MM.1S (cell line): ENCODE data around the gene CAB39L.

Experiments
- DNase-seq: peaks from one replicate; pipeline ENCODE4 v3.0.0-alpha.2; 2015
- H2AFZ ChIP-seq: fragments of 300-600 bp; sonication (generic); 2 replicates; pipeline ENCODE4 v1.6.0; 2016; ENCODE audit warnings: antibody characterized with exemption, low read length
- H3F3A ChIP-seq: fragments of 300-600 bp; sonication (generic); 2 replicates; pipeline ENCODE4 v1.6.1; 2016; ENCODE audit warnings: mild to moderate bottlenecking, antibody characterized with exemption, low read length, moderate library complexity, mixed read lengths; ENCODE audit not compliant: insufficient read depth
- H3K27ac ChIP-seq: fragments of 300-600 bp; sonication (generic); 2 replicates; pipeline ENCODE4 v1.5.1; 2016; ENCODE audit warnings: mild to moderate bottlenecking, low read length
- H3K27me3 ChIP-seq: fragments of 300-600 bp; sonication (generic); replicated peaks from 2 replicates; pipeline ENCODE4 v1.6.0; 2016; ENCODE audit warnings: low read length; ENCODE audit not compliant: insufficient read depth
- H3K36me3 ChIP-seq: fragments of 300-600 bp; sonication (generic); replicated peaks from 2 replicates; pipeline ENCODE4 v1.6.1; 2016; ENCODE audit warnings: mild to moderate bottlenecking, low read length, mixed read lengths; ENCODE audit not compliant: insufficient read depth
- H3K4me1 ChIP-seq: fragments of 300-600 bp; sonication (generic); 2 replicates; pipeline ENCODE4 v1.6.1; 2016; ENCODE audit warnings: low read length, mixed read lengths
- H3K4me2 ChIP-seq: fragments of 300-600 bp; sonication (generic); 2 replicates; pipeline ENCODE4 v1.6.0; 2016; ENCODE audit warnings: low read depth, low read length
- H3K4me3 ChIP-seq: fragments of 300-600 bp; sonication (generic); 2 replicates; pipeline ENCODE4 v1.5.1; 2016; ENCODE audit warnings: low read length, mixed read lengths
- H3K79me2 ChIP-seq: fragments of 300-600 bp; sonication (generic); 2 replicates; pipeline ENCODE4 v1.6.1; 2016; ENCODE audit warnings: mixed run types, low read length, mixed read lengths
- H3K9ac ChIP-seq: fragments of 300-600 bp; sonication (generic); 2 replicates; pipeline ENCODE4 v1.6.1; 2016; ENCODE audit warnings: low read length, mixed read lengths
- H3K9me2 ChIP-seq: fragments of 300-600 bp; sonication (generic); replicated peaks from 2 replicates; pipeline ENCODE4 v1.6.1; 2016; ENCODE audit warnings: mild to moderate bottlenecking, low read length, mixed read lengths; ENCODE audit not compliant: insufficient read depth
- H3K9me3 ChIP-seq: fragments of 300-600 bp; sonication (generic); replicated peaks from 2 replicates; pipeline ENCODE4 v1.6.1; 2016; ENCODE audit warnings: mild to moderate bottlenecking, low read length, mixed read lengths; ENCODE audit not compliant: insufficient read depth
- H4K20me1 ChIP-seq: fragments of 300-600 bp; sonication (generic); 2 replicates; pipeline ENCODE4 v1.6.1; 2016; ENCODE audit warnings: mild to moderate bottlenecking, low read length, moderate library complexity, mixed read lengths; ENCODE audit not compliant: insufficient read depth
- CTCF ChIP-seq: fragments of 300-600 bp; sonication (generic); IDR thresholded peaks from 2 replicates; pipeline ENCODE4 v1.5.1; 2016; ENCODE audit warnings: antibody characterized with exemption, low read length, mixed read lengths
- EZH2 ChIP-seq: fragments of 300-600 bp; sonication (generic); optimal IDR thresholded peaks from 2 replicates; pipeline ENCODE3; 2017; ENCODE audit warnings: low read depth, mild to moderate bottlenecking, antibody characterized with exemption, low read length, mixed read lengths
- EZH2phosphoT487 ChIP-seq: fragments of 300-600 bp; sonication (generic); IDR thresholded peaks from 2 replicates; pipeline ENCODE4 v1.6.1; 2018; ENCODE audit warnings: antibody characterized with exemption, low read length

CAB39L gene

DNA sequence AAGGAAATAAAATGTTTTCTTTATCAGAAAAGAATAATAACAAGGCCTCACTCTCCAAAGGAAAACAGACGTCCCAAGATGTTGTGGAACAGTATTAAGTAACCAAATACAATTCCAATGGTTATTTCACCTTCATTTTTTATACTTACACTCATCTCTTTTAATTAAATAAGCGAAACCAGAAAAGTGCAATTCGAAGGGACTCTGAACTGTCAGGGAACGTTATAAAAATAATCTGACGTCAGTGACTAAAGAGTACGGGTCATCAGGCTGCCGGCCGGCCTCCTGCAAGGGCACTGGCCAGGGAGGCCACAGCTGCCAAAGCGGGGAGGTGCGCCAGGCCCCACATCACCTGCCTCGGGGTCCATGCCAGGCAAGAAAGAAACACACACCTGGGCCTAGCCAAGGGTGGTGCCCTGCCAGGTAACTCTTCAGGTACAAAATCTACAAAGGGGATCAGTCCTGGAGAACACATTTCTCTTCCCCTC, 134.9 kb downstream of the CAB39L start:
- no peak overlapping the region for H2AFZ ChIP-seq
- H4K20me1 ChIP-seq, result no peaks in the 10 kb centered on the region
- no peak overlapping the region for H3K9ac ChIP-seq
- DNase-seq, result no peak
- H3K9me3 ChIP-seq, result no peaks in the 10 kb centered on the region
- no peaks in the 10 kb centered on the region for H3K4me1 ChIP-seq
- no peak overlapping the region for H3K4me2 ChIP-seq
- no peak overlapping the region for H3K27ac ChIP-seq
- H3K27me3 ChIP-seq, result no peaks in the 10 kb centered on the region
- H3K9me2 ChIP-seq, result no peaks in the 10 kb centered on the region
- no peaks in the 10 kb centered on the region for H3F3A ChIP-seq
- no peaks in the 10 kb centered on the region for H3K36me3 ChIP-seq
- no peak overlapping the region for H3K4me3 ChIP-seq
- TF ChIP-seq EZH2 (no peak), EZH2phosphoT487 (no peak), CTCF (no peak)
- H3K79me2 ChIP-seq, result no peaks in the 10 kb centered on the region

- no peaks in the 10 kb centered on the region for H3K4me1 ChIP-seq
- H3K4me2 ChIP-seq, result no peak overlapping the region
- H3K9ac ChIP-seq, result no peak overlapping the region
- H3K27me3 ChIP-seq, result no peaks in the 10 kb centered on the region
- H4K20me1 ChIP-seq, result no peaks in the 10 kb centered on the region
- H3K4me3 ChIP-seq, result no peak overlapping the region
- no peaks in the 10 kb centered on the region for H3K79me2 ChIP-seq
- no peak overlapping the region for H2AFZ ChIP-seq
- no peaks in the 10 kb centered on the region for H3K36me3 ChIP-seq
- H3K9me3 ChIP-seq, result no peaks in the 10 kb centered on the region
- no peaks in the 10 kb centered on the region for H3K9me2 ChIP-seq
- TF ChIP-seq EZH2phosphoT487, result no peak
- no peak for TF ChIP-seq EZH2
- no peak for TF ChIP-seq CTCF
- H3K27ac ChIP-seq, result no peak overlapping the region
- no peaks in the 10 kb centered on the region for H3F3A ChIP-seq
- no peak for DNase-seq
Observed at GRCh38 chr13:49308097-49308875, 135.6 kb downstream of the CAB39L start.

- H3F3A ChIP-seq, result no peaks in the 10 kb centered on the region
- H3K4me2 ChIP-seq, result no peak overlapping the region
- DNase-seq, result no peak
- no peaks in the 10 kb centered on the region for H3K27me3 ChIP-seq
- H3K9me3 ChIP-seq, result no peaks in the 10 kb centered on the region
- H3K9ac ChIP-seq, result no peak overlapping the region
- H3K9me2 ChIP-seq, result no peaks in the 10 kb centered on the region
- H3K4me3 ChIP-seq, result no peak overlapping the region
- H3K4me1 ChIP-seq, result no peaks in the 10 kb centered on the region
- no peak overlapping the region for H2AFZ ChIP-seq
- no peaks in the 10 kb centered on the region for H4K20me1 ChIP-seq
- TF ChIP-seq EZH2 (no peak), CTCF (no peak), EZH2phosphoT487 (no peak)
- H3K79me2 ChIP-seq, result no peaks in the 10 kb centered on the region
- no peak overlapping the region for H3K27ac ChIP-seq
- no peaks in the 10 kb centered on the region for H3K36me3 ChIP-seq
Observed at GRCh38 chr13:49307365-49307764, 136.5 kb downstream of the CAB39L start.
